Measurements from ENCODE around the gene FDCSP. TPM values are rescaled to one million over a fixed set of nuclear protein-coding genes. Genes with fewer than 3 reads are reported as not detected.

The FDCSP gene
- total RNA-seq, 3 donors from 2014 or later (not counting 1 experiment from before 2014, with no cell fraction given) = not detected

DNA sequence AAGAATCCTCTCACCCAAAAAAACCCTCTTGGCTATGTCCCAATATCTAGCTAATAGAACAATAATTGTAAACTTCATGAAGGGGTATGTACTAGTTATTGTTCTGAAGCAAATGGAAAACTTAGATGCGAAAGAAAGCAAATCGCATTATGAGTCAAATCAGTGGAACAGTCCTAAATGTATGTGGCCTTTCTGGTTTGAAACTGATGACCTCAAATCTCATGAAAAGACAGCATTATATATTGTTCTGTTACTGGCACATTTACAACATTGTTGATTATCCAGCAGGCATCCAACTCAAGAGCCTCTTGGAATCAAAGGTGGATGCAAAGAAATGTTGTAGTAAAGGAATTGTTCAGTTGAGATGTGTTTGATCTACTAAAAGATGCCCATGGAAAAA, 51.2 kb downstream of the FDCSP start:
- Mint-ChIP-seq H3K36me3 (no peaks in the 10 kb centered on the region), H3K27ac (no peak overlapping the region), H3K9me3 (peaks cover 0 to 5% of the 10 kb centered on the region in 2 donors), H3K4me1 (no peaks in the 10 kb centered on the region), H3K4me3 (no peak overlapping the region), H3K27me3 (ENCODE audit: low read depth in 2 of 2) (no peaks in the 10 kb centered on the region)
- no peak for DNase-seq
- Histone ChIP-seq H3K36me3 (ENCODE audit: control insufficient read depth, insufficient read depth, low read length) (no peaks in the 10 kb centered on the region), H3K27me3 (ENCODE audit: control insufficient read depth, insufficient read depth, low read length) (no peaks in the 10 kb centered on the region), H3K4me3 (ENCODE audit: low read length) (no peak overlapping the region), H3K9me3 (ENCODE audit: control insufficient read depth, insufficient read depth, low read length) (peaks cover 3% of the 10 kb centered on the region), H3K4me1 (ENCODE audit: control insufficient read depth, insufficient read depth, low read length) (no peaks in the 10 kb centered on the region), H3K27ac (ENCODE audit: low read length) (no peak overlapping the region)
- TF ChIP-seq, protein P1, sequence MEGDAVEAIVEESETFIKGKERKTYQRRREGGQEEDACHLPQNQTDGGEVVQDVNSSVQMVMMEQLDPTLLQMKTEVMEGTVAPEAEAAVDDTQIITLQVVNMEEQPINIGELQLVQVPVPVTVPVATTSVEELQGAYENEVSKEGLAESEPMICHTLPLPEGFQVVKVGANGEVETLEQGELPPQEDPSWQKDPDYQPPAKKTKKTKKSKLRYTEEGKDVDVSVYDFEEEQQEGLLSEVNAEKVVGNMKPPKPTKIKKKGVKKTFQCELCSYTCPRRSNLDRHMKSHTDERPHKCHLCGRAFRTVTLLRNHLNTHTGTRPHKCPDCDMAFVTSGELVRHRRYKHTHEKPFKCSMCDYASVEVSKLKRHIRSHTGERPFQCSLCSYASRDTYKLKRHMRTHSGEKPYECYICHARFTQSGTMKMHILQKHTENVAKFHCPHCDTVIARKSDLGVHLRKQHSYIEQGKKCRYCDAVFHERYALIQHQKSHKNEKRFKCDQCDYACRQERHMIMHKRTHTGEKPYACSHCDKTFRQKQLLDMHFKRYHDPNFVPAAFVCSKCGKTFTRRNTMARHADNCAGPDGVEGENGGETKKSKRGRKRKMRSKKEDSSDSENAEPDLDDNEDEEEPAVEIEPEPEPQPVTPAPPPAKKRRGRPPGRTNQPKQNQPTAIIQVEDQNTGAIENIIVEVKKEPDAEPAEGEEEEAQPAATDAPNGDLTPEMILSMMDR (IDR thresholded peaks at IDR 0.05) = no peak
- WGBS (ENCODE audit: insufficient coverage) = 100% methylated on average over 2 of the region's 2 CpGs
- intact Hi-C loops (cut with micrococcal nuclease) = no loop called here
- no peak for ATAC-seq

DNA sequence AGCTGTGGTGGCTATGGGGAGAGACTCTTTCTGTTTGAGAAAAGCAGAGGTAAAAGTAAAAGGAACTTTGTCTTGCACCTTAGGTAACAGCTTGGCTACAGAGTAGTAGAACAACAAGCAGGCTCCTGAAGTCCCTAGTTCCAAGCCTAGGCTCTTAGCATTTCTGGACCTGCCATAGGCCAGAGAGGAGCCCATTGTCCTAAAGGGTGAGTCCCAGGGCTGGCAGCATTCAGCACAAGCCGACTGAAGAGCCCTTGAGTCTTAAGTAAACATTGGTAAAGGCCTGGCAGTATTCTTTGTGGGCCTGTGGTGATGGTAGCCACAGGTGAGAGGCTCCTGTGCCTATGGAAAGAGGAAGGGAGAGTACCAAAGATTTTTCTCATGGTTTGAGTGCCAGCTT, 54.6 kb downstream of the FDCSP start:
- Histone ChIP-seq H3K36me3 (ENCODE audit: control insufficient read depth, insufficient read depth, low read length) (no peaks in the 10 kb centered on the region), H3K9me3 (ENCODE audit: control insufficient read depth, insufficient read depth, low read length) (peaks cover 3% of the 10 kb centered on the region), H3K27me3 (ENCODE audit: control insufficient read depth, insufficient read depth, low read length) (no peaks in the 10 kb centered on the region), H3K27ac (ENCODE audit: low read length) (no peak overlapping the region), H3K4me3 (ENCODE audit: low read length) (no peak overlapping the region), H3K4me1 (ENCODE audit: control insufficient read depth, insufficient read depth, low read length) (no peaks in the 10 kb centered on the region)
- ATAC-seq (no peak), DNase-seq (no peak)
- no peaks in the 10 kb centered on the region for H3K27me3 Mint-ChIP-seq (ENCODE audit: low read depth in 2 of 2)
- intact Hi-C loops (cut with micrococcal nuclease) = no loop called here
- no peaks in the 10 kb centered on the region for H3K36me3 Mint-ChIP-seq
- no peak overlapping the region for H3K27ac Mint-ChIP-seq
- H3K4me1 Mint-ChIP-seq = no peaks in the 10 kb centered on the region
- peaks cover 2 to 3% of the 10 kb centered on the region in 2 donors for H3K9me3 Mint-ChIP-seq
- TF ChIP-seq, protein P1 (IDR thresholded peaks at IDR 0.05) = no peak
- H3K4me3 Mint-ChIP-seq = no peak overlapping the region
- WGBS (ENCODE audit: insufficient coverage) = 55% methylated on average over 1 of the region's 1 CpG

Other genes with a start within 250 kb of the FDCSP start
- gene STATH, start 230.2 kb upstream of the FDCSP start, total RNA-seq = not detected
- not detected for gene HTN3, start 197.7 kb upstream of the FDCSP start, total RNA-seq
- not detected for gene HTN1, start 175.7 kb upstream of the FDCSP start, total RNA-seq
- gene PRR27, start 71.9 kb upstream of the FDCSP start, total RNA-seq = not detected
- not detected for gene ODAM, start 30.4 kb upstream of the FDCSP start, total RNA-seq
- gene CSN3, start 16.5 kb downstream of the FDCSP start, total RNA-seq = not detected
- gene CABS1, start 108.9 kb downstream of the FDCSP start, total RNA-seq = not detected
- gene SMR3A, start 134.6 kb downstream of the FDCSP start, total RNA-seq = not detected
- gene SMR3B, start 157.0 kb downstream of the FDCSP start, total RNA-seq = not detected
- not detected for gene OPRPN, start 171.8 kb downstream of the FDCSP start, total RNA-seq
- not detected for gene MUC7, start 246.1 kb downstream of the FDCSP start, total RNA-seq